CD14-positive monocyte (primary cell): Measurements from ENCODE around the gene RSPRY1. TPM values are rescaled to one million over a fixed set of nuclear protein-coding genes. Genes with fewer than 3 reads are reported as not detected.
"Not testable (repeated sequence)": the region's sequence is repeated elsewhere in the genome, so short reads cannot be mapped to it uniquely, and the experiment has no call there.

Experiments
- DNase-seq, 3 donors: peaks; one replicate each; pipeline ENCODE4 v3.0.0-alpha.2; 2011 to 2022
- H2AFZ ChIP-seq: 2 replicates; pipeline ENCODE4 v1.6.0; 2012; ENCODE audit warnings: mild to moderate bottlenecking, low read depth, low read length, inconsistent platforms; ENCODE audit not compliant: insufficient read depth, poor library complexity, severe bottlenecking
- H3K27ac ChIP-seq, 2 donors: 1 replicate in 1 of 2; 2 replicates in 1 of 2; pipeline ENCODE4 v1.5.1; 2012 to 2013; ENCODE audit warnings: low read length in 2 of 2, control low read depth in 1 of 2, inconsistent platforms in 1 of 2, low read depth in 1 of 2, mild to moderate bottlenecking in 1 of 2
- H3K27me3 ChIP-seq, 2 donors: one replicate each; pipeline versions ENCODE4 v1.6.0 to v1.6.1; 2011 to 2013; ENCODE audit warnings: low read length in 2 of 2; ENCODE audit not compliant: control insufficient read depth in 2 of 2, insufficient read depth in 2 of 2
- H3K36me3 ChIP-seq, 2 donors: replicated peaks in 1 of 2; 1 replicate in 1 of 2; 2 replicates in 1 of 2; pipeline versions ENCODE4 v1.5.1 to v1.6.1; 2012 to 2013; ENCODE audit warnings: low read length in 2 of 2, control low read depth in 1 of 2, inconsistent platforms in 1 of 2, mild to moderate bottlenecking in 1 of 2; ENCODE audit not compliant: insufficient read depth in 2 of 2, control insufficient read depth in 1 of 2
- H3K4me1 ChIP-seq, 2 donors: 1 replicate in 1 of 2; 2 replicates in 1 of 2; pipeline versions ENCODE4 v1.5.1 to v1.6.1; 2012 to 2013; ENCODE audit warnings: low read length in 2 of 2, control low read depth in 1 of 2, inconsistent platforms in 1 of 2, mild to moderate bottlenecking in 1 of 2, moderate library complexity in 1 of 2; ENCODE audit not compliant: insufficient read depth in 2 of 2, control insufficient read depth in 1 of 2
- H3K4me2 ChIP-seq: replicated peaks from 2 replicates; pipeline ENCODE3; 2012; ENCODE audit warnings: low read length, moderate library complexity, mild to moderate bottlenecking; ENCODE audit not compliant: poor library complexity, severe bottlenecking; ENCODE audit errors: extremely low read depth
- H3K4me3 ChIP-seq, 3 experiments: fragments of 200-600 bp in 1 of 3; sonication (generic) in 1 of 3; replicated peaks in 1 of 3; 1 replicate in 2 of 3; 2 replicates in 1 of 3; pipeline ENCODE4 v1.5.1; 2011 to 2013; ENCODE audit warnings: low read length in 3 of 3, mild to moderate bottlenecking in 3 of 3, control low read depth in 2 of 3, low read depth in 2 of 3, inconsistent platforms in 1 of 3, moderate library complexity in 1 of 3
- H3K79me2 ChIP-seq: 2 replicates; pipeline ENCODE4 v1.6.0; 2012; ENCODE audit warnings: mild to moderate bottlenecking, control low read depth, inconsistent platforms, low read length, moderate library complexity; ENCODE audit not compliant: insufficient read depth
- H3K9ac ChIP-seq: 2 replicates; pipeline ENCODE4 v1.6.0; 2017; ENCODE audit warnings: low read length, mild to moderate bottlenecking; ENCODE audit not compliant: insufficient read depth, poor library complexity, severe bottlenecking
- H3K9me3 ChIP-seq, 2 donors: replicated peaks in 1 of 2; 1 replicate in 1 of 2; 2 replicates in 1 of 2; pipeline versions ENCODE4 v1.5.1 to v1.6.1; 2012 to 2013; ENCODE audit warnings: low read length in 2 of 2, control low read depth in 1 of 2; ENCODE audit not compliant: control insufficient read depth in 1 of 2, insufficient read depth in 1 of 2
- H4K20me1 ChIP-seq: 2 replicates; pipeline ENCODE4 v1.6.0; 2012; ENCODE audit warnings: mild to moderate bottlenecking, low read length, control low read depth, moderate library complexity; ENCODE audit not compliant: insufficient read depth
- H3K27ac Mint-ChIP-seq, 7 donors: one replicate each; pipeline ENCODE4 v1.8.0; 2020; ENCODE audit warnings: mild to moderate bottlenecking in 7 of 7, mixed read lengths in 7 of 7, moderate library complexity in 6 of 7, inconsistent platforms in 2 of 7
- H3K27me3 Mint-ChIP-seq, 3 donors: one replicate each; pipeline ENCODE4 v1.8.0; 2021 to 2022; ENCODE audit warnings: low read depth in 3 of 3, mild to moderate bottlenecking in 3 of 3, mixed read lengths in 3 of 3, moderate library complexity in 3 of 3, inconsistent platforms in 1 of 3
- H3K36me3 Mint-ChIP-seq, 2 donors: one replicate each; pipeline ENCODE4 v1.8.0; 2020; ENCODE audit warnings: mixed read lengths in 2 of 2, inconsistent platforms in 1 of 2, mild to moderate bottlenecking in 1 of 2
- H3K4me1 Mint-ChIP-seq: one replicate; pipeline ENCODE4 v1.8.0; 2020; ENCODE audit warnings: mild to moderate bottlenecking, mixed read lengths
- H3K4me3 Mint-ChIP-seq, 2 donors: one replicate each; pipeline ENCODE4 v1.8.0; 2020; ENCODE audit warnings: mild to moderate bottlenecking in 2 of 2, mixed read lengths in 2 of 2, moderate library complexity in 1 of 2
- H3K9me3 Mint-ChIP-seq, 7 donors: one replicate each; pipeline ENCODE4 v1.8.0; 2020 to 2022; ENCODE audit warnings: mixed read lengths in 7 of 7, mild to moderate bottlenecking in 6 of 7, moderate library complexity in 6 of 7, inconsistent platforms in 2 of 7
- WGBS: methylation state at CpG from one replicate; pipeline ENCODE4 v1.1.5; 2013; ENCODE audit warnings: missing lambda C conversion rate; ENCODE audit not compliant: insufficient coverage; 5-methylcytosine and 5-hydroxymethylcytosine counted together
- intact Hi-C, 2 donors: fragments of 100-400 bp; cut with micrococcal nuclease; formaldehyde crosslinking; loops; one replicate each; pipeline versions ENCODE4 v1.15.0 to v1.15.1; 2023
- polyA plus RNA-seq, 3 donors: library from polyadenylated mRNA; depleted of rRNA in 1 of 3; unstranded in 2 of 3; stranded (reverse) in 1 of 3; fragments of 300-500 nt in 2 of 3; fragments of >200 nt in 1 of 3; fragmentation: Illumina TruSeq in 2 of 3; gene quantifications; 1 replicate in 2 of 3; 2 replicates in 1 of 3; pipeline ENCODE4 v1.2.3, GENCODE V29; 2012 to 2021
- TF ChIP-seq, protein P1 (sequence below): fragments of 200-600 bp; IDR thresholded peaks from one replicate; pipeline ENCODE4 v1.8.0; 2022; ENCODE audit warnings: antibody characterized with exemption, mild to moderate bottlenecking

RSPRY1 gene
- polyA plus RNA-seq, 3 donors: 15.7 to 28.3 (median 21.3) TPM

DNA sequence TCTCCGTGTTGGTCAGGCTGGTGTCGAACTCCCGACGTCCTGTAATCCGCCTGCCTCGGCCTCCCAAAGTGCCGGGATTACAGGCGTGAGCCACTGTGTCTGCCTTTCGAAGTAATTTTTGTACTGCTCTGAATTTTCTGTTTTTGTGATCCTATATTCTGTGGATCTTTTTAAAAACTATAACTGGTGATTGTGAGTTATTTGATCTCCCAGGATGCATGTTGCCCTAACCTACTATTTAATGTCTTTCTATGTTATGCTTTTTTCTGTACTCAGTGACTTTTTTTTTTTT lies 2.5 kb downstream of the RSPRY1 start:
- WGBS: 100% methylated on average over 3 of the region's 9 CpGs
- no peak overlapping the region for H3K4me3 ChIP-seq
- no peak overlapping the region for H3K27ac ChIP-seq
- no peak overlapping the region for H2AFZ ChIP-seq
- no peak for DNase-seq
- H3K4me2 ChIP-seq: no peak overlapping the region
- Mint-ChIP-seq H3K4me3 (no peak overlapping the region), H3K4me1 (peaks cover 44% of the 10 kb centered on the region), H3K27me3 (peaks cover 0 to 2% (median 0%) of the 10 kb centered on the region in 3 donors), H3K36me3 (peaks cover 4 to 10% of the 10 kb centered on the region in 2 donors), H3K9me3 (no peaks in the 10 kb centered on the region), H3K27ac (no peak overlapping the region)
- H3K9me3 ChIP-seq: no peaks in the 10 kb centered on the region
- TF ChIP-seq, protein P1, sequence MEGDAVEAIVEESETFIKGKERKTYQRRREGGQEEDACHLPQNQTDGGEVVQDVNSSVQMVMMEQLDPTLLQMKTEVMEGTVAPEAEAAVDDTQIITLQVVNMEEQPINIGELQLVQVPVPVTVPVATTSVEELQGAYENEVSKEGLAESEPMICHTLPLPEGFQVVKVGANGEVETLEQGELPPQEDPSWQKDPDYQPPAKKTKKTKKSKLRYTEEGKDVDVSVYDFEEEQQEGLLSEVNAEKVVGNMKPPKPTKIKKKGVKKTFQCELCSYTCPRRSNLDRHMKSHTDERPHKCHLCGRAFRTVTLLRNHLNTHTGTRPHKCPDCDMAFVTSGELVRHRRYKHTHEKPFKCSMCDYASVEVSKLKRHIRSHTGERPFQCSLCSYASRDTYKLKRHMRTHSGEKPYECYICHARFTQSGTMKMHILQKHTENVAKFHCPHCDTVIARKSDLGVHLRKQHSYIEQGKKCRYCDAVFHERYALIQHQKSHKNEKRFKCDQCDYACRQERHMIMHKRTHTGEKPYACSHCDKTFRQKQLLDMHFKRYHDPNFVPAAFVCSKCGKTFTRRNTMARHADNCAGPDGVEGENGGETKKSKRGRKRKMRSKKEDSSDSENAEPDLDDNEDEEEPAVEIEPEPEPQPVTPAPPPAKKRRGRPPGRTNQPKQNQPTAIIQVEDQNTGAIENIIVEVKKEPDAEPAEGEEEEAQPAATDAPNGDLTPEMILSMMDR: no peak
- no peaks in the 10 kb centered on the region for H3K27me3 ChIP-seq
- intact Hi-C loops: loop anchor here (5.0 to 10.0 kb wide), 5 partner anchors 56 to 584 kb away; partner anchors contain the start of genes ARL2BP (in 2 of the 2), CIAPIN1 (in 1 of the 2), COQ9 (in 1 of the 2) and HERPUD1 (in 1 of the 2)
- no peaks in the 10 kb centered on the region for H3K36me3 ChIP-seq
- H3K79me2 ChIP-seq: peaks cover 98% of the 10 kb centered on the region
- H3K4me1 ChIP-seq: peaks cover 28 to 30% of the 10 kb centered on the region in 2 donors
- H3K9ac ChIP-seq: no peak overlapping the region
- H4K20me1 ChIP-seq: peaks cover 29% of the 10 kb centered on the region

- intact Hi-C loops: loop anchor here (5.0 to 10.0 kb wide), 5 partner anchors 55 to 585 kb away; partner anchors contain the start of genes ARL2BP (in 2 of the 2), CIAPIN1 (in 1 of the 2), COQ9 (in 1 of the 2) and HERPUD1 (in 1 of the 2)
- not testable (repeated sequence) for H3K9me3 Mint-ChIP-seq, H3K9ac ChIP-seq, H3K4me3 Mint-ChIP-seq, DNase-seq, H3K27me3 ChIP-seq, H3K27ac Mint-ChIP-seq, H2AFZ ChIP-seq, H3K36me3 Mint-ChIP-seq, H3K36me3 ChIP-seq, H3K4me3 ChIP-seq, H3K4me2 ChIP-seq, H3K9me3 ChIP-seq, H3K27ac ChIP-seq, H3K27me3 Mint-ChIP-seq
- Histone ChIP-seq H3K79me2 (peaks cover 98% of the 10 kb centered on the region), H4K20me1 (peaks cover 38% of the 10 kb centered on the region), H3K4me1 (peaks cover 25 to 26% of the 10 kb centered on the region in 2 donors)
- peaks cover 41% of the 10 kb centered on the region for H3K4me1 Mint-ChIP-seq
- 94% methylated on average over 3 of the region's 4 CpGs for WGBS
Measured at GRCh38 chr16:57189527-57189926, 3.4 kb downstream of the RSPRY1 start.
